IMR-90 (cell line): Measurements from ENCODE around the gene ALPK3.

Experiments used
- CEBPB ChIP-seq: IDR thresholded peaks from 2 replicates; pipeline ENCODE4 v1.6.1; 2012; ENCODE audit warnings: low read depth, low read length, improper control_type of control experiment
- FOS ChIP-seq: fragments of 150-350 bp; IDR thresholded peaks from 2 replicates; pipeline ENCODE4 v1.6.1; 2016; ENCODE audit warnings: low read depth, low read length
- MAZ ChIP-seq: IDR thresholded peaks from 2 replicates; pipeline ENCODE4 v1.6.1; 2012; ENCODE audit warnings: low read depth, mild to moderate bottlenecking, low read length, improper control_type of control experiment, moderate library complexity, borderline replicate concordance
- MXI1 ChIP-seq: IDR thresholded peaks from 2 replicates; pipeline ENCODE4 v1.6.1; 2012; ENCODE audit warnings: low read depth, mild to moderate bottlenecking, low read length, moderate library complexity, borderline replicate concordance
- POLR2A ChIP-seq: IDR thresholded peaks from 2 replicates; pipeline ENCODE4 v1.6.1; 2012; ENCODE audit warnings: mild to moderate bottlenecking, low read depth, low read length
- RAD21 ChIP-seq: IDR thresholded peaks from 2 replicates; pipeline ENCODE4 v1.6.1; 2012; ENCODE audit warnings: low read length, improper control_type of control experiment
- SMC3 ChIP-seq: fragments of 150-350 bp; IDR thresholded peaks from 2 replicates; pipeline ENCODE4 v1.6.1; 2016; ENCODE audit warnings: low read depth, mild to moderate bottlenecking, antibody characterized with exemption, low read length, moderate library complexity
- TF ChIP-seq, protein P1 (sequence below): conservative IDR thresholded peaks from 2 replicates; pipeline ENCODE4 v1.5.1; 2012; ENCODE audit warnings: mild to moderate bottlenecking, low read depth, low read length, improper control_type of control experiment
- TF ChIP-seq, protein P2 (sequence below): fragments of 150-350 bp; IDR thresholded peaks from 2 replicates; pipeline ENCODE4 v1.6.1; 2017; ENCODE audit warnings: mild to moderate bottlenecking, antibody characterized with exemption, low read length, low read depth

DNA sequence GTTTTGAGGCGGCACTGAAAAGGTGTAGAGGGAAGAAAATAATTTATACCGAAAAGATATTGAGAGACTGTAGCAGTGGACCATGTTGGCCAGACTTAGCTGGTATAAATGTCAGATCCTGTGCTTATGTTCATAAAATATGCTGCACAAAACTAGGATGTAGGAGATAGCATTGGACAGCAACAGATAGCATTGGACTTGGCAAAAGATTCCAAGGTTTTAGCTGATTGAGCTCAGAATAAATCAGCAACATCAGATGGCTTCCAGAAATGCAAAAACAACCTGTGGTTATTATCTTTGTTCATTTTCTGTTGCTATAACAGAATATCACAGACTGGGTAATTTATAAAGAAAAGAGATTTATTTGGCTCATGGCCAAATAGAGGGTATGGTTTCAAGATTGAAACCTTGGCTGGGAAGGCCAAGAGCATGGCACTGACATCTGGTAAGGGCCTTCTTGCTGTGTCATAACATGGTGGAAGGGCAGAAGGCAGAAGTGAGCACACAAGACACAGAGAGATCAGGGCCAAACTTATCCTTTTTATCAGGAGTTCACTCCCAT, 102.0 kb downstream of the ALPK3 start:
- TF ChIP-seq, protein P1, sequence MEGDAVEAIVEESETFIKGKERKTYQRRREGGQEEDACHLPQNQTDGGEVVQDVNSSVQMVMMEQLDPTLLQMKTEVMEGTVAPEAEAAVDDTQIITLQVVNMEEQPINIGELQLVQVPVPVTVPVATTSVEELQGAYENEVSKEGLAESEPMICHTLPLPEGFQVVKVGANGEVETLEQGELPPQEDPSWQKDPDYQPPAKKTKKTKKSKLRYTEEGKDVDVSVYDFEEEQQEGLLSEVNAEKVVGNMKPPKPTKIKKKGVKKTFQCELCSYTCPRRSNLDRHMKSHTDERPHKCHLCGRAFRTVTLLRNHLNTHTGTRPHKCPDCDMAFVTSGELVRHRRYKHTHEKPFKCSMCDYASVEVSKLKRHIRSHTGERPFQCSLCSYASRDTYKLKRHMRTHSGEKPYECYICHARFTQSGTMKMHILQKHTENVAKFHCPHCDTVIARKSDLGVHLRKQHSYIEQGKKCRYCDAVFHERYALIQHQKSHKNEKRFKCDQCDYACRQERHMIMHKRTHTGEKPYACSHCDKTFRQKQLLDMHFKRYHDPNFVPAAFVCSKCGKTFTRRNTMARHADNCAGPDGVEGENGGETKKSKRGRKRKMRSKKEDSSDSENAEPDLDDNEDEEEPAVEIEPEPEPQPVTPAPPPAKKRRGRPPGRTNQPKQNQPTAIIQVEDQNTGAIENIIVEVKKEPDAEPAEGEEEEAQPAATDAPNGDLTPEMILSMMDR, result no peak
- TF ChIP-seq CEBPB (no peak), RAD21 (no peak), FOS (no peak), MAZ (no peak), SMC3 (no peak), POLR2A (no peak), MXI1 (no peak)
- TF ChIP-seq, protein P2, sequence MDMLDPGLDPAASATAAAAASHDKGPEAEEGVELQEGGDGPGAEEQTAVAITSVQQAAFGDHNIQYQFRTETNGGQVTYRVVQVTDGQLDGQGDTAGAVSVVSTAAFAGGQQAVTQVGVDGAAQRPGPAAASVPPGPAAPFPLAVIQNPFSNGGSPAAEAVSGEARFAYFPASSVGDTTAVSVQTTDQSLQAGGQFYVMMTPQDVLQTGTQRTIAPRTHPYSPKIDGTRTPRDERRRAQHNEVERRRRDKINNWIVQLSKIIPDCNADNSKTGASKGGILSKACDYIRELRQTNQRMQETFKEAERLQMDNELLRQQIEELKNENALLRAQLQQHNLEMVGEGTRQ, result no peak
